Endothelial cell of umbilical vein (primary cell): ENCODE results near the gene PRR7. TPM values are rescaled to one million over a fixed set of nuclear protein-coding genes. Genes with fewer than 3 reads are reported as not detected.

Source experiments
- BruUV-seq: library from RNA; stranded (reverse); fragments of 400-500 nt; replicated peaks from 2 replicates; lab custom pipeline; 2021; lab: Mats Ljungman, UMichigan
- CTCF ChIA-PET: fragments of 300-600, 350-600 bp; sonication (Branson Sonifier 250); formaldehyde crosslinking; loops from one replicate; lab custom pipeline; 2021; ENCODE audit warnings: antibody characterized with exemption, inconsistent platforms; lab: Charles Lee
- POLR2A ChIA-PET: fragments of 300-600, 350-600 bp; sonication (Branson Sonifier 250); formaldehyde crosslinking; loops from one replicate; lab custom pipeline; 2021; ENCODE audit warnings: antibody characterized with exemption, inconsistent platforms; lab: Charles Lee
- DNase-seq: peaks from one replicate; pipeline ENCODE4 v3.0.0-alpha.2; 2011; ENCODE audit warnings: low read depth, low spot score
- FAIRE-seq: peaks from 2 replicates; lab custom pipeline; 2011; peaks lifted over from hg19 to GRCh38; lab: Jason Lieb, UNC
- H2AFZ ChIP-seq: 2 replicates; pipeline ENCODE4 v1.6.0; 2012; ENCODE audit warnings: low read depth, low read length, control low read depth, inconsistent platforms
- H3K27ac ChIP-seq: 2 replicates; pipeline ENCODE4 v1.5.1; 2011; ENCODE audit warnings: low read depth, mild to moderate bottlenecking, control low read depth, low read length, moderate library complexity; ENCODE audit not compliant: insufficient read depth
- H3K27me3 ChIP-seq, 2 experiments: 2 replicates each; pipeline versions ENCODE4 v1.6.0 to v1.6.1; 2011; ENCODE audit warnings: low read length in 2 of 2, mixed read lengths in 1 of 2; ENCODE audit not compliant: control insufficient read depth in 2 of 2, insufficient read depth in 2 of 2
- H3K36me3 ChIP-seq, 2 experiments: 2 replicates in 1 of 2; 3 replicates in 1 of 2; pipeline ENCODE4 v1.5.1; 2011; ENCODE audit warnings: low read length in 2 of 2, mild to moderate bottlenecking in 1 of 2, moderate library complexity in 1 of 2; ENCODE audit not compliant: control insufficient read depth in 2 of 2, insufficient read depth in 2 of 2; ENCODE audit errors: extremely low read depth in 1 of 2
- H3K4me1 ChIP-seq: 3 replicates; pipeline ENCODE4 v1.5.1; 2011; ENCODE audit warnings: mild to moderate bottlenecking, low read length; ENCODE audit not compliant: control insufficient read depth, insufficient read depth; ENCODE audit errors: extremely low read depth
- H3K4me2 ChIP-seq: 2 replicates; pipeline ENCODE4 v1.6.1; 2011; ENCODE audit warnings: low read length, control low read depth, mixed read lengths; ENCODE audit not compliant: insufficient read depth
- H3K4me3 ChIP-seq, 3 experiments: fragments of 200-600 bp in 1 of 3; sonication (generic), shearing (Covaris generic) in 1 of 3; replicated peaks in 1 of 3; 2 replicates each; pipeline ENCODE4 v1.5.1; 2011 to 2016; ENCODE audit warnings: control low read depth in 3 of 3, low read length in 3 of 3, mild to moderate bottlenecking in 2 of 3, inconsistent platforms in 1 of 3, low read depth in 1 of 3, moderate library complexity in 1 of 3; ENCODE audit not compliant: insufficient read depth in 1 of 3
- H3K79me2 ChIP-seq: 2 replicates; pipeline ENCODE4 v1.6.0; 2012; ENCODE audit warnings: low read length, inconsistent platforms; ENCODE audit not compliant: control insufficient read depth, insufficient read depth
- H3K9ac ChIP-seq: replicated peaks from 2 replicates; pipeline ENCODE3; 2011; ENCODE audit warnings: low read length, control low read depth; ENCODE audit not compliant: insufficient read depth; ENCODE audit errors: extremely low read depth
- H3K9me1 ChIP-seq: replicated peaks from 3 replicates; pipeline ENCODE4 v1.6.0; 2011; ENCODE audit warnings: mild to moderate bottlenecking, low read length; ENCODE audit not compliant: control insufficient read depth, insufficient read depth; ENCODE audit errors: extremely low read depth
- H3K9me3 ChIP-seq: replicated peaks from 2 replicates; pipeline ENCODE4 v1.5.1; 2012; ENCODE audit warnings: low read length, inconsistent platforms; ENCODE audit not compliant: control insufficient read depth, insufficient read depth
- H4K20me1 ChIP-seq: replicated peaks from 2 replicates; pipeline ENCODE3; 2011; ENCODE audit warnings: mild to moderate bottlenecking, low read length; ENCODE audit not compliant: control insufficient read depth, insufficient read depth; ENCODE audit errors: extremely low read depth
- FOS ChIP-seq: IDR thresholded peaks from 2 replicates; pipeline ENCODE4 v1.6.1; 2011; ENCODE audit warnings: mild to moderate bottlenecking, low read length, moderate library complexity, borderline replicate concordance; ENCODE audit not compliant: insufficient read depth
- MYC ChIP-seq: IDR thresholded peaks from one replicate; pipeline ENCODE4 v1.6.1; 2011; ENCODE audit warnings: mild to moderate bottlenecking, low read depth, low read length
- POLR2A ChIP-seq: IDR thresholded peaks from 2 replicates; pipeline ENCODE4 v1.6.1; 2012; ENCODE audit warnings: low read depth, mild to moderate bottlenecking, control low read depth, low read length
- dilution Hi-C: fragments of 300-500 bp; cut with MboI; formaldehyde crosslinking; loops from one replicate; pipeline ENCODE4 v1.15.0; 2019; ENCODE audit warnings: low sequenced_read_pairs; ENCODE audit not compliant: extremely low pct_ligation_motif_present
- intact Hi-C: fragments of 100-400 bp; cut with micrococcal nuclease; formaldehyde crosslinking; loops from one replicate; pipeline ENCODE4 v1.10.0; 2022
- polyA plus RNA-seq, 4 experiments: library from polyadenylated mRNA; depleted of rRNA in 3 of 4; stranded (reverse) in 3 of 4; unstranded in 1 of 4; fragments of >200 nt; gene quantifications; 2 replicates each; pipeline versions ENCODE4 v1.2.1 to v1.2.3, GENCODE V29; 2011 to 2012; ENCODE audit warnings: missing spikeins in 1 of 4
- total RNA-seq: library from RNA; stranded (reverse); gene quantifications from 2 replicates; pipeline ENCODE4 v1.2.3, GENCODE V29; 2021
- TF ChIP-seq, protein P1 (sequence below): IDR thresholded peaks from 2 replicates; pipeline ENCODE4 v1.6.1; 2011; ENCODE audit not compliant: insufficient read depth, insufficient read length

PRR7 gene
- total and polyA plus RNA-seq, 2 donors (not counting 3 experiments of a cell fraction or from before 2014, with no cell fraction given) = 6.5 to 6.6 TPM

DNA sequence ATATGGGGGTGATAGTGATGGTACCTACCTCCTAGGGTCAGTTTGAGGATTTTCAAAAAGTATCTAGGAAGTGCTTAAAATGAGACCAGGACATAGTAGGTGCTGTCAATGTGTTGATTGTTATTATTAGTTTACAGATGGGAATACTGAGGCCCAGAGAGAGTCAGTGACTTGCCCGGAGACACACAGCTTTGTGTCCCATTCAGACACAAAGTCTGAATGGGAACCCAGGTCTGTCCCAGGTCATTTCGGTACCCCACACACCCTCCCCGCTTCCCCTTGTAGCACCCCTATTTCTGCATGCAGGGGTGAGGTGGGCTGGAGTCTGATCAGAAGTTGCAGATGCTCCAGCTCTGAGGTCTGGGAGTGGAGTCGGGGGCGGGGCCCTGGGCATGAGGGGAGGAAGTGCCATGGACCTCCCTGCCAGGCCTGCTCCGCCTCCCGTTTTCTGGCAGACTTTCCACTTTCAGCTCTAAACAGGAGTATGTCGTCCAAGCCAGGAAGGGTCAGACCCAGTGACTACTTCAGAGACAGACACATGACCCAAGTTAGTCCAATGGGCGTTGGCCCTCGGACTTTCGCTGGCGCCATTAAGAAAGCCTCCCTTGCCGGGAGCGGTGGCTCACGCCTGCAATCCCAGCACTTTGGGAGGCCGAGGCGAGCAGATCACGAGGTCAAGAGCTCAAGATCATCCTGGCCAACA is 30.1 kb downstream of the PRR7 start:
- FAIRE-seq (peak; percentile 97), DNase-seq (peak; percentile 90)
- BruUV-seq = TSS peak; percentile 0
- ChIA-PET CTCF (interaction anchor here (0.7 to 3.3 kb wide), 11 partner anchors 10 to 86 kb away, joined by 3 to 17 read pairs (median 3); partner anchors contain the start of gene PDLIM7), POLR2A (interaction anchor here (0.9 to 2.3 kb wide), 4 partner anchors 10 to 20 kb away, joined by 3 to 17 read pairs (median 7); partner anchors contain the start of gene PDLIM7)
- TF ChIP-seq, protein P1, sequence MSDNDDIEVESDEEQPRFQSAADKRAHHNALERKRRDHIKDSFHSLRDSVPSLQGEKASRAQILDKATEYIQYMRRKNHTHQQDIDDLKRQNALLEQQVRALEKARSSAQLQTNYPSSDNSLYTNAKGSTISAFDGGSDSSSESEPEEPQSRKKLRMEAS = peak; percentile 47
- TF ChIP-seq FOS = no peak
- Histone ChIP-seq H3K79me2 (peaks cover 13% of the 10 kb centered on the region), H3K4me3 (no peak overlapping the region), H3K27ac (no peak overlapping the region), H3K9ac (no peak overlapping the region), H3K4me1 (peaks cover 7% of the 10 kb centered on the region), H3K36me3 (no peaks in the 10 kb centered on the region), H3K9me1 (no peaks in the 10 kb centered on the region), H2AFZ (no peak overlapping the region), H3K9me3 (no peaks in the 10 kb centered on the region), H3K27me3 (no peaks in the 10 kb centered on the region), H3K4me2 (no peak overlapping the region), H4K20me1 (no peaks in the 10 kb centered on the region)
- dilution Hi-C loops = no loop called here
- intact Hi-C loops = loop anchor here (10.0 kb wide), 1 partner anchor 1032 kb away; the partner anchor contains the start of gene FAF2

DNA sequence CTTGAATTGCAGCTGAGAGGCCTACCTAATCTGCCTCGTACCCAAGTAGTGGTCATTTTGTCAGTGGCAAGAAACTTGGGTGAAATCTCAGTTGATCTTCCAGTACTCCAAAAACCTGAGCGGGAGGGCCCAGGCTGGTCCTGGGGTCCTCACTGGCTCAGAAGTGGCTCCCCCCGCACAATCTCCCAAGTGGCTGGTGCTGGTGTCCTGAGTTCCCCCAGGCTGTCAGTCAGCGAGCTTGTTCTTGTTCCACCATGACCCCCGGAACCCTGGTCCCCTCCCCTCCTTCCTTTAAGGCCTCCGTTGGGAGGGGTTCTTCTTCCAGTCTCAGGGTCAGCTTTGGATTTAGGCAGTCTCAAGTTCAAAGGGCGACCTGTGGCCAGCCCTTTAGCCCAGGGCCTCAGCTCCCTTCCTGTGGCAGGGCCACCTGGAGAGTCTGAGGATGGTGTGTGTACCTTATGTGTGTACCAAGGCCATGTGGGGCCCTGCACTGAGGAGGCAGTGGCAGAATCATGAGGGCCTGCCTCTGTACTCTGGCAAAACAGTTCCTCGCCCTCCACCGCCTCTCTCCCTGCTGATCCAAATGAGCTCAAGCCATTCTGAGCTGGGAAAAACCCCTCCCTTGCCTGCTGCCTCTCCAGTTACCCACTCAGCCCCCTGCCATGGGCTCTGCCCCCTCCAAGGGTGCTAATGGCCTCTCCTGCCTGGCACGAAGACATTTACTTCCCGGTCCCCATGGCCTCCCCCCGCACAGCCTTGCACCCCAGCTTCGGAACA is 31.3 kb downstream of the PRR7 start:
- Histone ChIP-seq H3K27me3 (no peaks in the 10 kb centered on the region), H4K20me1 (no peaks in the 10 kb centered on the region), H3K36me3 (peaks cover 0 to 5% of the 10 kb centered on the region in 2 experiments), H3K27ac (no peak overlapping the region), H3K4me3 (no peak overlapping the region), H3K4me1 (no peaks in the 10 kb centered on the region), H3K9me3 (no peaks in the 10 kb centered on the region), H2AFZ (no peak overlapping the region), H3K9ac (no peak overlapping the region), H3K9me1 (no peaks in the 10 kb centered on the region), H3K79me2 (peaks cover under 1% of the 10 kb centered on the region), H3K4me2 (no peak overlapping the region)
- POLR2A ChIA-PET = interaction anchor here (1.1 to 2.3 kb wide), 4 partner anchors 10 to 19 kb away, joined by 3 to 17 read pairs (median 8); partner anchors contain the start of gene PDLIM7
- DNase-seq = no peak
- dilution Hi-C loops = no loop called here
- TF ChIP-seq MYC = no peak
- peak; percentile 15 for TF ChIP-seq POLR2A
- FAIRE-seq = peak; percentile 4
- CTCF ChIA-PET = interaction anchor here (1.0 to 3.3 kb wide), 8 partner anchors 8 to 87 kb away, joined by 3 to 17 read pairs (median 4); partner anchors contain the start of gene PDLIM7
- BruUV-seq = no TSS peak
- intact Hi-C loops = loop anchor here (10.0 kb wide), 1 partner anchor 1033 kb away; the partner anchor contains the start of gene FAF2
